Middle frontal gyrus (tissue), 1 donor: ENCODE measurements around the gene WNT11.

Source experiments
- DNase-seq: peaks from one replicate; pipeline ENCODE4 v3.0.0-alpha.2; 2015; ENCODE audit warnings: low spot score; ENCODE audit errors: extremely low spot score

WNT11 gene

GRCh38 chr11:76176463-76176862 is 29.8 kb downstream of the WNT11 start:
- DNase-seq: no peak

GRCh38 chr11:76175783-76176182 is 30.5 kb downstream of the WNT11 start:
- no peak for DNase-seq

- no peak for DNase-seq
Measured at GRCh38 chr11:76174330-76174729, 32.0 kb downstream of the WNT11 start.

DNA sequence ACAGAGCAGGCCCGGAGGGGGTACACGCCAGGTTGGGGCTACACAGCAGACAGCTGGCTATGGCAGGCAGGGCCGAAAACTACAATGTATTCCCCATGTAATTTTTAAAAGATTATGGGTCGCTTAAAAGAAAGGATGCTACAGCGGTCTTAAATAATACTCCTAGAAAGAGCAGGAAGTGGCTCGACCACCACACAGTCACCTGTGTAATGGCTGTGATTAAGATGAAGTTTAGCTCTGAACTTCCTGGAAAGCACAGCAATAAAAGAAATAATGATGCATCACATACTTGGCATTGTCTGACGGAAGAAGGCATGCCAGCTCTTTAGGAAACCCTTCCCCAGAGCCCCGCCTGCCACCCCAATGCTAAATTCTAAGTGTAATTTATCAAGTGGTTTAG is 32.6 kb downstream of the WNT11 start:
- DNase-seq: no peak

GRCh38 chr11:76172583-76172982 is 33.7 kb downstream of the WNT11 start:
- no peak for DNase-seq

DNA sequence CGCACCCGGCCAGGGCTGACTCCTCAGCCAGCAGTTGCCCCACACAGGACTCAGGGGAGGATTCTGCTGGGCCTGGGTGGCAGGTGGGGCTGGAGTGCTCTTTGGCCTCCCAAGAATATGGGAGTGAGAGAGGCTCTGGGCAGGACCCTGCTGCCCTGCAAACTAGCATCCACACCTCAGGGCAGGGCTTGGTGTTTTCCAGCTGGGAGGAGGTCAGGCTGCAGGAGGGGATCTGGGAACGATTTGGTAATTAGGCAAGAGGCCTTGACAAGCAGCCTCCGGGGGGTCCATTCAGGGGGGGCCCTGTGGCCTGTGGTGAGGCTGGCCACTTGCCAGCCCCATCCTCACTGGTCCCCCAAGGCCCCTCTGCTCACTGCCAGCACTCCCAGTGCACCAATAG is 35.8 kb downstream of the WNT11 start:
- no peak for DNase-seq

- no peak for DNase-seq
Measured at GRCh38 chr11:76169473-76169896, 36.8 kb downstream of the WNT11 start.

DNA sequence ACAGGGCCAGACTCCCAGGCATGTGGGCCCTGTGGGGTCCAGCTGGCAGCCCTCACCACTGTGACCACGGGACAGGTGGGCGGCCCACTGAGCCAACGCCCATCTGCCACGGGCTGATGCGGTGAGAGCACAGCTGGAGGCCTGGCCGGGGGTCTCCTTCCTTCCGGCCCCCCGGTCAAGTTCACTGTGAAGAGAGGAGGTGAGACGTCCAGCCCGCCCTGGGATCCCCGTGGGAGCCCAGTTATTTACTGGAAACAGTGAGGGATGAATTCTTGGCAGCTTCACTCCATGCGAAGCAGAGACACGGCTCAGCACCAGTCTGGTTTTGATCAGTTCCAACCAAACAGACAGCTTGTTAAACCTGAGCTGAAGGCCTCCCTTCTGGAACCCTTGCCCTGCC is 38.7 kb downstream of the WNT11 start:
- DNase-seq: no peak

DNA sequence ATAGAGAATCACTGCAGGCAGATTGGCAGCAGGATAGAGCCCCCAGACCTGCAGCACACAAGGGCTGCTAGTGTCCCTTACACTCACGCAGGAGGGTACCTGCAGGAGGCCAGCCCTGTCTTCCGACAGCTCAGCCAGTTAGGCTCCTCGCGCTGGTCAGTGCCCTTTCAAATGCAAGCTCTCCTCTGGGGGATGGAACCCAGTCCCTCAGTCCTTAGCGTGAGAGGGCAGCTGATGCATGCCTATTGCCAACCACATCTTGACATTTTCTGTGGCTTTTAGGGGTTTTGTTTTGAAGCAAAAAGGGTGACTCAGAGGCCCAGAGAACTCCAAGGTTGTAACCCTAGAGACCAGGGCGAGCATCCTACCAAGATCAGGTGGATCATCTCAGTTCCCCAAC is 40.0 kb downstream of the WNT11 start:
- DNase-seq: no peak

- no peak for DNase-seq
Measured at GRCh38 chr11:76164861-76165751, 41.2 kb downstream of the WNT11 start.

DNA sequence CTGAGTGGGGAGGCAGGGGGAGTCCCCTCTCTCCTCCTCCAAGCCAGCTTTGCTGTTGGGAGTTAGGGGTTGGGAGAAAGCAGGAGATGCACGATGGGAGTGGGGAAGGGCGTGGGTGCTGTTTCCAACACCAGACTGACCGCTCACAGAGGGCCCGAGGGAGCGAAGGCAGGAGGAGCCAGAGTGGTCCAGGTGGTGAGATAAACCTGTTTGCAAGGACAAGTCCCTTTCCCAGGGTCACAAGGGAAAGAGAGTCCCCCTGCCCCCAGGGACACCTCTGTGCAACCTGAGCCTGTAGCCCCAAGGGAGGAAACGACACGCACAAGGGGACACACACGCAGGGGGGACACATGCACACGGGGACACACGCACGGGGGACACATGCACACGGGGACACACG is 42.2 kb downstream of the WNT11 start:
- no peak for DNase-seq

DNA sequence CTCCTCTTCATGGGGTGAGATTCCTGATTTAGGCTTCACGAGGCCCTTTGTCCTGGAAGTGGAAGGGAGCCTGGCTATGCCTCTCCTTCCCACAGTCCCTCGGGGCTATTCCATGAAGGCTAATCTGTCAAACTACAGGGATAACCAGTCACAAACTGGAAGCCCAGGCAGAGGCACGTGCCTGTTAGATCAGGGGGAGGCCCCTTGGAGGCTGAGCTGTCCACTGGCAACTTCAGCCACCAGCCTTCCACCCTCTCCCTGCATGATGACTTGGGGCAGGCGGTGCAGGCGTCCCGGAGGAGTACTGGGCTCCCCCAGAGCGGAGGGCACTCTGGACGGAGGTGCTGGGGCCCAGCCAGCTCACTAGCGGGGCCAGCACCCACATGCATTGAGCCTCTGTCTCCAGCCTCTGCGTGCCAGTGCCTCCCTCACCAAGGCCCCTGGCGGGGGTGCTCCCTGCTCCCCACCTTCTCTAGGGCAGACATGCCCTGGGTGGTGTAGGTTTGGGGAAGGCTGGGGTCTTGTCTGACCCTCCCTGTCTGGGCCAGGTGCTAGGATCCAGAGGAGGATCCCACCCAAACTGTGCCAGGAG is 42.9 kb downstream of the WNT11 start:
- DNase-seq: no peak

GRCh38 chr11:76162336-76163288 is 43.7 kb downstream of the WNT11 start:
- DNase-seq: no peak

DNA sequence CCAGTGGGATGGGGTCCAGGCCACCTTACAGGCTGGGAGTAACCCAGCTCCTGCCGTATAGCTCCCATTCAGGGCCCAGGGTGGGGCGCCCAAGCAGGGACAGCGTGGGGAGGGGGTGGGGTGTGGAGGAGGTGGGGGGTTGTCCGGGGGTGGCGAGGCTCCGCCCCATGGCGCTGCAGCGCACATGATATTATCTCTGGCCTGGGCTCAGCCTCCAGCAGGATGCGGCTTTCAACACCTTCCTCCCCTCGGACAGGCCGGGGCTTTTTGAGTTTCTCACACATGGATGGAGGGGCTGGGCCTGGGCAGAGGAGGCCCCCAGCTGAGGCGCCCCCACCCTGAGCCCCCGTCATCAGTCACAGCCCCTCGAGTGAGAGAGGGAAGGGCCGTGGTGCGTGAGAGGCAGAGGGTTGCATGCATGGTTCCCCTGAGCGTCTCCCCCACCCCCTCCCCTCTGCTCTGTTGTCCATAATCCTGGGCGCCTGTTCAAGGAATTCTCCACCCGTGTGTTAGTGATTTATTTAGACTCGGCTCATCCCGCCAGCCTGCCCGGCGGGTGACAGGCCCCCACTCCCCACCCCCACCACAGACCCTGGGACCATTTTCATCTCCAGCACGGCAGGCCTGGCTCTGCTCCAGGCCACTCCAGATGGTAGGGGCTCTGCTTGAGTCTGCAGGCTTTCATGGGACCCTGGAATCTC is 44.9 kb downstream of the WNT11 start:
- no peak for DNase-seq

DNA sequence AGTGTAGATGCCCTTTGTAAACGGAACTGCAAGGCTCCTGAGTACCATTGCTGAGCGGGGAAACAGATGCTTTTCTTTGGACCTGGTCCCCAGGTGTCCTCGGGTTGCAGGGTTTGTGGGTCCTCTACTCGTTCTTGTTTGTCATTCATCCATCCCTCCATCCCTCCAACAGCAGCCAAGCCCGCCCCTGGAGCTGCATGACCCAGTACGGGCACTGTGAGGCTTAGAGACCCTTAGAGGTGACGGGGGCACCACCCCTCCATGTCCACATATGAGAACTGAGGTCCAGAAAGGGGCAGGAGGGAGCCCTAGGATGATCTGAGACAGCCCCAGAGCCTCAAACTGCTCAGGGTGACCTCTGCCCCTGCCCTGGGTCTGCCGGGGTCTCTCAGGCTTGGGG is 45.4 kb downstream of the WNT11 start:
- no peak for DNase-seq

- DNase-seq: no peak
Measured at GRCh38 chr11:76159983-76160661, 46.2 kb downstream of the WNT11 start.

GRCh38 chr11:76159303-76159937 is 46.9 kb downstream of the WNT11 start:
- DNase-seq: no peak

DNA sequence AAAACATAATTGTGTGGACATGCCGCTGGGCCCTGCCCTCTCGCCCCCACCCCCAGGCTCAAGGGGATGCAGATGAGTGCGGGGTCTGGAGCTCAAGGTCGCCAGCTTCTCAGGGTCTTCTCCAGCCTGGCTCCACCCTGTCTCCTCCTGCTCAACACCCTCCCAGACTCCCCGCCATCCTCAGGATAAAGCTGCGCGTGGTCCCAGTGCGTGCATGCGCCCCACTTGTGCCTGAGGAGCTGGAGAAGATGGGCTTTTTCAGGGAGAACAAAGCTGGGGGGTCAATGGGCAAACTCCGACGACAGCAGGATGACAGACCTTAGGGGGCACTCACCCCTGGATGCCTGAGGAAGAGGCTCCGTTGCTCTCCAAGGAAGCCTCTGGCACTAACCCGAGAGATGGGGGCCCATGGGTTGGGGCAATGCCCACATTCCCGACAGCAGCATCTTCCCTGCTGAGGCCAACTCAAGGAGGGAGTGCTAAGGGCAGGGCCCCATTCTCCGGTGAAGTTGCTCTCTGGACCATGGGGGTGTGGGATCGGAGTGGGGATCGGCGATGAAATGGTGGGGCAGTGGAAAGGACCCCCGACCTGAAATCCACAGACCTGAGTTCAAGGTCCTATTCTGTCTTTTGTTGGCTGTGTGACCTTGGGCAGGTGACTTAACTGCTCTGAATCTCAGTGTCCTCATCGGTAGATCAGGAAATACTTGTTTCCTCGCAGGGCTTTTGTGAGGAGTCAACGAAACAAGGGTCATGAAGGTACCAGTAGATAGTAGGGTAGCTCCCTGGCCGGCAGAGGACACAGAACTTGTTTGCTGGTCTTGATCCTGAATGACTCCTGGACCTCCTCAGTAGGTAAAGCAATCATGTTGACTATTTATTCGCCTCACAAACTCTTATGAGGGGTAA is 47.7 kb downstream of the WNT11 start:
- no peak for DNase-seq

DNA sequence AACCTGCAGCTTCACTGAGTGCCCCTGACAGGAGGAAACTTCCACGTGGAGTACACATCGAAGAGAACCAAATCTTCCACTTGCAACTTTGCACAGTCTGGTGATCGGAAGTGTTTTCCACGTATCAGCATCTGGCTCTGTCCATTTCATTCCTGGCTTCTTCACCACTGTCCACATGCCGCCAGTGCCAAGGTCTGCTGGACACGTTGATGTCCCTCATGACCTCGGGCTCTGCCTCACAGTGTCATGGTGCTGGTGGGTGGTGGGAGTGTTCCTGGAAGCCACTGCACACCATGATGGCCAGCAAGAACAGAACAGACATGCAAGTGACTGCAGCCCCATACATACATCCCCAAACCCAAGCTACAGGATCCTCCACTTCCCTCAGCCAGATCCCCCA is 48.4 kb downstream of the WNT11 start:
- no peak for DNase-seq
